Measurements from ENCODE around the gene TMPRSS6.

GRCh38 chr22:37036655-37037377 lies 72.7 kb downstream of the TMPRSS6 start:
- TF ChIP-seq, protein P1, sequence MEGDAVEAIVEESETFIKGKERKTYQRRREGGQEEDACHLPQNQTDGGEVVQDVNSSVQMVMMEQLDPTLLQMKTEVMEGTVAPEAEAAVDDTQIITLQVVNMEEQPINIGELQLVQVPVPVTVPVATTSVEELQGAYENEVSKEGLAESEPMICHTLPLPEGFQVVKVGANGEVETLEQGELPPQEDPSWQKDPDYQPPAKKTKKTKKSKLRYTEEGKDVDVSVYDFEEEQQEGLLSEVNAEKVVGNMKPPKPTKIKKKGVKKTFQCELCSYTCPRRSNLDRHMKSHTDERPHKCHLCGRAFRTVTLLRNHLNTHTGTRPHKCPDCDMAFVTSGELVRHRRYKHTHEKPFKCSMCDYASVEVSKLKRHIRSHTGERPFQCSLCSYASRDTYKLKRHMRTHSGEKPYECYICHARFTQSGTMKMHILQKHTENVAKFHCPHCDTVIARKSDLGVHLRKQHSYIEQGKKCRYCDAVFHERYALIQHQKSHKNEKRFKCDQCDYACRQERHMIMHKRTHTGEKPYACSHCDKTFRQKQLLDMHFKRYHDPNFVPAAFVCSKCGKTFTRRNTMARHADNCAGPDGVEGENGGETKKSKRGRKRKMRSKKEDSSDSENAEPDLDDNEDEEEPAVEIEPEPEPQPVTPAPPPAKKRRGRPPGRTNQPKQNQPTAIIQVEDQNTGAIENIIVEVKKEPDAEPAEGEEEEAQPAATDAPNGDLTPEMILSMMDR (IDR thresholded peaks at IDR 0.05) = no peak
- TF ChIP-seq POLR2AphosphoS5 (IDR thresholded peaks at IDR 0.05) (no peak), EP300 (IDR thresholded peaks at IDR 0.05; ENCODE audit: low read depth) (no peak), POLR2A (IDR thresholded peaks at IDR 0.05) (no peak)

All from transverse colon (tissue), 4 donors.